Measurements from ENCODE around the gene TTLL10.

The TTLL10 gene

DNA sequence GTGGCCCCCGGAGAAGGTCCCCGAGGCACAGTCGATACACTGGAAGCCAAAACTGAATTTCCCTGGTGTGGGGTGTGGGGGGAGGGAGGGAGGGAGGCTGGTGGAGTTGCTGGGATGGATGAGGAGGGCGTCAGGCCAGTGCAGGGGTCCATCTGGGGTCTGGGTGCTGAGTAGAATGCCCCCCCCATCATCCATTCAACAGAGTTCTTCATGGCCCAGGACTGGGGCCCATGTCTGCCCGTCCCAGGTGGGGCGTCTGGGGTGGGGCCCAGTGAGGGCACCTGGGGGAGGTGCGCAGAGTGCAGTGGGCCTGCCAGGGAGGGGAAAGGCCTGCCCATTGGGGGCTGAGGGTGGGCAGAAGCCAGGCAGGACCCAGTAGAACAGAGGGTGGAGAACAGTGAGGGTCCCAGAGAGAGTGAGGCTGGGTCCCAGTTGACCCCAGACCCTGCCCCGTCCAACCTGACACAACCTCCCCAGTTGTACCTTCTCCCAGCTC is 30.8 kb downstream of the TTLL10 start:
- no peak for DNase-seq

DNA sequence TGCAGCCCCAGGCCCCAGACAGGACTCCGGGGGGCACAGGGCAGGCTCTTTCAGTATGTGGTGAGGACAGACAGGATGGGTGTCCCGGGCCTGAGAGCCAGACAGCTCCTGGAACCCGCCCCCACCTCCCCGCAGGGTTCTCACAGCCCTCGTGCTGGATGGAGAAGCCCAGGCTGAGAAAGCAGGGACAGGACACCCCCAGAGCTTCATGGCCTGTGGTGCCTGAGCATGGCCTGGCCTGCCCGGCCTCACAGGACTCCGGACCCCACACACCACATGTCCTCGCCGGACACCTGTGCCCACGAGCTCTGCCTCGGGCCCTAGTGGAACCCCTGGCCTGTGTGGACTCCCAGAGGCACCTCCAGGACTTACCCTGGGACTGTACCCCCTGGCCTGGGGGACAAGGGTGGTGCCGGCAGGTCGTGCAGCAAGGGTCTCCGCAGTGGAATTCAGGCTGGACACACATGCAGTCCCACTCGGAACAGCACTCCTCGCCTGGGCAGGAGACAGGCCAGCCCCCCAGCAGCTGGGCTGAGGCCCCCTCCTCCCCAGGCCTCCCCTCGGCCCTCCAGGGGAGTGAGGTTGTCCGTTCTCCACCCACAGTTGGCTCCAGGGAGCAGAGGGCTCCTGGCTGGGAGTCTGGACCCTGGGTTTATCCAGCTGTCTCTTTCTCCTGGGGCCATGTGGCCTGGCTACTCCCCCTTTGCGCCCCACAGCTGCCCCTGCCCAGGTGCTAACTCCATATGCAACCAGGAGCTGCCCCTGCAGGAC is 31.5 kb downstream of the TTLL10 start:
- no peak for DNase-seq

DNA sequence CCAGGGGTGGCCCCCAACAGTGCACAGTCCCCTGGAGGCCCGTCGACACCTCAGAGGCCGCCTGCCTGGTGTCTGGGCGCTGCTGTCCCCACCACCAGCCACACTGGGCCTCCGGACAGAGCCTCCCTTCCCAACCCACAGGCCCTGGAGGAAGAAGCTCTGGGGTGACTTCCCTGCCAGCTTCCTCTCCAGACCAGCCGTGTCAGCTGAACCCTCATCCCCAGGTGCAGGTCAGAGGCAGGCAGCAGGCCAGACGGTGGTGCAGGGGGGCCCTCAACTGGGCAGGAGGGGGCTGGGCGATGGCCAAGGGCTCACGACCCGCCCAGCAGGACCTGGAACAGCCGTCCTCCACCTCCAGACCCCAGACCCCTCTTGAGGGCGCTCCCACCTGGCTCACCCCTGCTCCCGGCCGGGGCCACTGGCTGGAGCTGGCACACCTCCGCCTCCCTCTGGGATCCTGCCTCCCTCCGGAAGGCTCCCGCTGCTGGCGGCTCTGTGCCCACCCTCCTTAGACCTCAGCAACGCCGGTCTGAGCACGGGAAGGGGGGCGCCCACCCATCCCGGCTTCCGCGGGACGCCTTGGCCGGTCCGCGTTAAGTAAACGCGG is 32.2 kb downstream of the TTLL10 start:
- no peak for DNase-seq

DNA sequence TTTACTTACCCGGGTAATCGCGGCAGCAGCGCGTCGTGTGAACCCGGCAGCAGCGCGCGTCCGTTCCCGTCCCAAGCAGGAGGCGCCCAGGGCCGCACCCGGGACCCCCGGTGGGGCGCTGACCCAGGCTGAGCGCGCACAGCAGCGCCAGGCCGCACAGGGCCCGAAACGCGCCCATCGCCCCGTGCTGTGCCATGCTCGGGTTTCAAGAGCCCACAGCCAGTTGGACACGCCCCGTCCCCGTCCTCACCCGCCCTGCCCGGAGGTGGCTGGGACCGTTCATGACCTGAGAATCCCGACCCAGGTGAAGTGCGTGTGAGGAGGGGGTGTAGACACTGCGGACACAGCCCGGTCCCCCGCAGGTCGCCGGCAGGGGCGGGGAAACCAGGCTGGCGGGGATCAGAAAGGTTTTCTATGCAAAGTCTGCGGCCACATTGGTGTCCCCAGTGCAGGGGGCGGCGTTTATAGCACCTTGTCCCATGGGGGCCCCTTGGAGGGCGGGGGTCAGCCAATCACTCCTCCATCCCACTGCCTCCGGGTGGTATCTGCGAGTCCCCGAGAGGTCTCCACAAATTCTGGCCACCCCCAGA is 32.8 kb downstream of the TTLL10 start, which contains the start of gene TNFRSF18:
Gene TNFRSF18, minus strand, starts transcription at position 217 of the 590 bp plus-strand sequence. Its CDS starts 21 bp downstream, at position 196.
- DNase-seq = no peak

DNA sequence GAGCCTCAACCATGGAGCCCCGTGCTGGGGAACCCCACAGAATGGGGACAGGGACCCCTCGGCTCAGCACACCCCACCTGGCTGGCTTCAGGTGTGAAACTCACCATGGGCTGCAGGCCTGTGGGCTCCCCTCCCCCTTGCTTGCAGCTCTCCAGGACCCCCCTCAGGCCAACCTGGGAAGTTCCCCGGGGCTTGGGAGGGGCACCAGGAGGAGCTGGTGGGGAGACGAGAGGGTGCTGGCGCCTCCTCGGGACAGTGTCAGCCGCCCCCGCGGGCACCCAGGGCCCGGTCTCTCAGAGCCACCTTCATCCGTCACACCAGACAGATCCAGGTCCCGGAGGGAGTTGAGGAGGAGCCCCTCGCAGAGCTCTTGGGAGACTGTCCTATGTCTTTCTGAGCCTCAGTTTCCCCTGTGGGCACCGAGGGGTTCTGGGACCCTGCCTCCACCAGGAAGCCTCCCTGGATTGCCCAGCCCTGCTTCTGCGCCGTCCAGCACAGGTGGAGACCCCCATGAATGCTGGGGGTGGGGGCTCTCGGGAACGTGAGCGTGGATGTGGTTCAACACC is 33.4 kb downstream of the TTLL10 start:
- no peak for DNase-seq

DNA sequence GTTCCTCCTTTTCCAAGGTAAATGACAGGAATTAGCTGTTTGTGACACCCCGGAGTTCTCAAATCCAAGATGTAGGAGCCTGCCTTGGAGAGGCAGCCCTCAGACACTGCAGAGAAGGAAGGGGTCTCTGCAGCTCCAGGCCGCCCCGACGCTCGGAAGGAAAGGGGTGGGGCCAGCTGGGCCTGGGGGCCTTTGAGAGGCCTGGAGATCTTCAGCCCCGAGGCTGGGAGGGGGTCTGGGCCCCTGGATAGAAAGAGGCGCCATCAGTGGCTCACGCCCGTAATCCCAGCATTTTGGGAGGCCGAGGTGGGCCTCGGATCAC is 33.9 kb downstream of the TTLL10 start:
- no peak for DNase-seq

DNA sequence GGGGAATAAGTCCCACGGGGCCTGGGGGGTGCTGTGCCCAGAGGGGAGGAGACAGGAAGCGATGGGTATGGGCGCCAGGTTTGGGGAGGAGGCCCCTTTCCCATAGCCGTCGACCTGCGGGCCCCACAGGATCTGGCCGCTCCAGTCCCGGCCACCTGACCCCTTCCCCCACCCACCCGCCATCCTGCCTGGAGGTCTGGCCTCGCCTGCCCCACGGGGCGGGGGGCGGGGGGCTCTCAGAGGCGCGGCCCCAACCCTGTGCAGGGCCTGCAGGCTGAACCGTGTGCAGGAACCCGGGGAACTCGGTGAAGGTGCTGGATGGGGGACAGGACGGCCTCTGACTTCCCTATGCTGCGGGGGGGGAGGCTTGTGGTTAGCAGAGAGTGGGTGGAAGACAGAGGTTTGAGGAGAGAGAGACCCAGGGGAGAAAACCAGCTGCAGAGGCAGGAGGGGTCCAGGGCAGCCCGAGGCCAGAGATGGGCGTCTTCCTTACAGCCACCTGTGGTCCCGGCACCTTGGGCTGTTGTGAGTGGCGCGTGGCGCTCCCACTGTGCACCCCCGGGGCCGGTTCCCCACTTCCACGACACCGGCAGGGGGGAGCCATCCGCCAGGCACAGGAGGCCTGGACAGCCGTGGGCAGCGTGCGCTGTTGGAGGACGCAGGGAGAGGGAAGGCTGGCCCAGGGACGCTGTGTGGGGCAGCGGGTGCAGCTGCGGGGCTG is 35.2 kb downstream of the TTLL10 start:
- DNase-seq = no peak

DNA sequence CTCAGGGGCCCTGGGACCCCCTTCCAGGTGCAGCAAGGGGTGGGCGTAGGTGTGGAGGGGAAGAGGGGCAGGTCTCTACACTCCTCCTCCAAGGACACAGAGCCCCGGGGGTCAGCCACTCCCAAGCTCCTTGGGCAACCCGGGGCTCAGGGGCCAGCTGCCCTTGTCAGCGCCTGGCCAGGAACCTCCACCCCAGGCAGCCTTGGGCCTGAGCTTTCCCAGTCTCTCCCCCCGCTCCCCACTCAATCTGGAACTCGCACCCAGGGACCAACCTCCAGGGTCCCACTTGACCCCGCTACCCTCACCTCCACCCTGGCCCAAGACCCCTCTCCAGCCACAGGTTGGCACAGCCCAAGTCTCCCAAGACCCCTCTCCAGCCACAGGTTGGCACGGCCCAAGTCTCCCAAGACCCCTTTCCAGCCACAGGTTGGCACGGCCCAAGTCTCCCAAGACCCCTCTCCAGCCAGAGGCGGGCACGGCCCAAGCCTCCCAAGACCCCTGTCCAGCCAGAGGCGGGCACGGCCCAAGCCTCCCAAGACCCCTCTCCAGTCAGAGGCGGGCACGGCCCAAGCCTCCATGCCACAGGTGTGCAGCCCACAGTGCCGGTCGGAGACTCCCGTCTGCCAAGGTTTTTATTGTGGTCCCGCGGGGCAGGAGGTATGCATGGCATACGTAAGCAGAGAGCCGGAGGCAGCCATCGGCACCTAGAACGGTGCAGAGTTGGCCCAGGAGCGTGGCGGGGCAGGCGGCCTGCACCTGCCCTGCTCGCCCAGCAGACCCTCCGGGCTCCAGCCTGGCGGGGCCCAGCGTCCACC is 37.3 kb downstream of the TTLL10 start:
- DNase-seq = no peak

DNA sequence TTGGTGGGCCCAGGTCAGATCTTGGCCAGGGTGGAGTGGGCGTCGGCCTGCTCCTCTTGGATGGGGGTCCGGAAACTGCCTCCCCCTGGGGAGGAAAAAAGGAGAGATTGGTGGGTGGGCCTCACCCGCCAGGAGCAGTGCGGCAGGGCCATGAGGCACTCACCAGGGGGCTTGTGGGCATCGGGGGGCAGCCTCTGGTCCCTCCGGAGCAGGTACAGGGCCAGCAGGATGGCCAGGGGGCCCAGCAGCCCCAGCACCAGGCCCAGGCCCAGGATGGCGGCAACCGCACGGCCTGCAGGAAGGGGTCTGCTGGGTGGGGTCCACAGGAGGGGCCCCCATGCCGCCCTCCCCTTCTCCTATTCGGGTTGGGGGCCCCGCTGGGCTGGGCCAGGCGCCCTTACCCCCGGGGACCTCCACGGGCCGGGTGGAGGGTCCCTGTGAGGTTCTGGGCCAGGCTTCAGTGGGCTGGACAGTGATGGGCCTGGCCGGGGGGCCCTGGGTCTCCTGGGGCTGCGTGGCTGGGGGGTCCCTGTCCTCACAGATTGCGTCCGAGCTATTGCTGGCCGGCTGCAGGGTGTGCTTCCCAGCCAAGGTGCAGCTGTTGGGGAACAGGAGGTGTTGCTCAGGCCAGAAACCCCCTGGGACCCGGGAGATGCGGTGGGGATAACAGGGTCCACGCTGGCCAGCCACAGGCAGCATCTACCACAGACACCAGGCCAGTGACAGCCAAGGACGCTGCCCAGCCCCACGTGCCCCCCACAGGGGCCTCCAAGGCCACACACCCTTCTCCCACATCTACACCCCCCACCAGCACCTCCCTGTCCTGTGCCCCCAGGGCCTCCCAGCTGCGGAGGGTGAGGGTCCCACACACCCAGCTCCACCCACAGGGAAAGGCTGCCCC is 38.1 kb downstream of the TTLL10 start:
- DNase-seq = no peak

DNA sequence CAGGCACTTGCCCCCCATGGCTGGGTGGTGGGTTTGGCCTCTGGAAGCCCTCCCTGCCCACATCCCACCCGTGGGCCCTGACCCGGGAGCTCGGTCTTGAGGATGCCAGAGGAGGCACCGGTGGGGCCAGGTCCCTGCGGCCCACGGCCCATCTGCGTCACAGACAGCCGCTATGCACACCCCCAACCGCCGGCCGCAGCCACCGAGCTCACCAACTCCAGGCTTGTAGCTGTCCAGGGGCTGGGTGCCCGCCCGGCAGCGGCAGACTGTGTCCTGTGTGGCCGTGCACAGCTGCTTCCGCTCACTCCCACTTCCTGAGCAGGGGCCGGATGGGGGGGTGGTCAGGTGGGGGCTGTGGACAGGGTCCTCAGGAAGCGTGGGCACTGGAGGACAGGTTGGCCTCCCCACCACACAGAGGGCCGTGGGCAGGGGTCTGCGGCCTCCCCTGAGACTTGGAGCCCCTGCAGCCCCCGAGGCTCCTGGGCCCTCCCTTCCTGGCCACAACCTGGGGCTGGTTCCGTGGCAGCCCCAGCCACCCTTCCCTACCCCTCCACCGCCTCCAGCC is 39.2 kb downstream of the TTLL10 start:
- DNase-seq = no peak

DNA sequence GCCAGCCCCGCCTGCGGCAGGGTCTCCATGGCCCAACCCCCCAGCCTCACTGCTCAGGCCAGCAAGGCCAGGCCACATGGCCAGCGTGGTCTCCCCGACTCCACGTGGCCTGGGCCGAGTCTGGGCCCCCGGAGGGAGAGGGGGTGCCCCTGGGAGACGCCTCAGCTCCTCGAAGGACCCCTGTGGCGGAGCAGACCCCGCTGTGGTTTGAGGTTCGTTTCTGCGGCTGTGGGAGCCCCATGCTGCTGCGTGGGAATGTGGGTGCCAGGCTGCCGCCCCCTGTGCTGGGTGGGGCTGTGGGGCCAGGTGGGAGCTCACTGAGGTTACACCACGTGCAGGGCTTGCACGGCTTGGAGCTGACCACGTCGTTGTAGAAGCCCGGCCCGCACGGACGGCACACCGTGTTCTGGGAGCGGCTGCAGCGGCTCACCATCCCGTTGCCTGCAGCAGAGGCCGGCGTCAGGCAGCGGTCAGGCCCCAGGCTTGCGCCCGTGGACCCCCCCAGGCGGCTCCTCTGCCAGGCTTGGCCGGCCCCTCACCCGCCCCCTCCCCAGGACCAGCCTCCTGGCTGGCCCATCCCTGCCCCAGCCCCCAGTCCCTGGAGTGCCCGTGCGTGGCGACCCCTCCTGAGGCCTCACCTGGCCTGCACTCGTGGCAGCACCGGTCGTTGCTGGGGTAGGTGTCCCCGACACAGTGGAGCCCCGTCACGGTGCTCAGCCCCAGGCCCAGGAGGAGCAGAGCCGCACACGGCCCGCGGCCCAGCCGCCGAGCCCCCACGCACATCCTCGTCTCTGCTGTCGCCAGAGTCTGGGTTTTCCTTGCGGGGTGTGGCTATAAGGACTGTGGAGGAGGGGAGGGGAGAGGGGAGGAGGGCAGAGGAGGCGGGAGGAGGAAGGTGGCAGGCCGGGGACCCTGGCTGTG is 39.9 kb downstream of the TTLL10 start, which contains the start of gene TNFRSF4:
Gene TNFRSF4, minus strand, starts transcription at position 809 of the 921 bp plus-strand sequence. Its CDS starts 26 bp downstream, at position 783.
- no peak for DNase-seq

DNA sequence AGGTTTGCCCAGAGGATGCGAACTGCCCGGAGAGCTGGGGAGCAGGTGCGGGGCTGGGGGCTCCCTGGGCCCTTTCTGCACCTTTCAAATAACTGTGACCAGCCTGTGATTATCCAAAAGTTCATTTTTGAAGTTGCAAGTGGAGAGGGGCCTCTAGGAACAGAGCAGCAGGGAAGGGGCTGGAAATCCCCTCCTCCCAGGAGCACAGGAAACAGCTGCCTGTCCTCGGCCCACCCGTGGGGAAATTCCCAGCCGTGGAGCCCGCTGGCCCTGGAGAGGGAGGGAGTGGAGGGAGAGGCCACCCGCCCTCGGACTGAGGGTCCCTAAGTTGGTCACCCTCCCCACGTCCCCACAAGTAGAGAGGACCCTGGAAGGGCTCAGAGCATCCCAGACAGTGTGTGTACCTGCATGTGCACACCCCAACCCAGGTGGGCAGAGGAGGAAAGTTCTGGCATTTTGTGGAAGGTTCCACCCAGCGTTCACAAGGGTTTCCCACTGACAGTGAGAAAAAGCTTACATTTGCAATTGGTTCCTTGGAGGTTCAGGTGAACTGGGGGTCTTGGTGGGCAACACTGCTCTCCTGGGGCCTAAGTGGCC is 41.5 kb downstream of the TTLL10 start:
- DNase-seq = no peak

DNA sequence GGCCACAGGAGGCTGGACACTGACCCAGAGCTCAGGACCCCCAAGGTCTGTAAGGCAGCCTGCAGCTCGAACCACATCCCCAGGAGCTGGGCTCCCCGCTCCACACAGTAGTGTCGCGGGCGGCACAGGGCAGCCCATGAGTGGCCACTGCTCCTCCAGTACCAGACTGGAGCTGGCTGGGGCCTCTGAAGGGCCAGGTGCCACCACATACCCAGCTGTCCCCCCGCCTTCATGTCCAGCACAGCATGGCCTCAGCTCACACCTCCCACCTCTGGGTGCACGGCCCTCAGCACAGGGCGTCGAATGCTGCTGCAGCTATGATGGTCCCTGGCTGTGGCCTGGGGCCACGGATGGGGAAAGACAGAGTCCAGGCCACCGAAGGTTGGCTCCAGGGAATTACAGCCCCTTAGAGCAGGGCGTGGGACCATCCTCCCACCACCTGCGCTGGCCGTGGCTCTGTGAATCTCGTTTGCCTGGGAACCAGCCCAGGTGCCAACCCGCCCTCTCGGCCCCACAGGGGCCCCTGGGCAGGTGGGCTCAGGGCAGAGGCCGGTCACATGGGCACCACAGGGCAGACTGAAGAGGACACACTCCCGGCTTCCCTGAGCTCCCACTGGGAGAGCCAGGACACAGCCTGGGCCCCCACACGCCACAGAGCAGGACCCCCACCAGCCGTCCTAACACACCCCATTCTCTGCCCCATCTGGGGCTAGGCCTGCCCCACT is 42.4 kb downstream of the TTLL10 start:
- no peak for DNase-seq

DNA sequence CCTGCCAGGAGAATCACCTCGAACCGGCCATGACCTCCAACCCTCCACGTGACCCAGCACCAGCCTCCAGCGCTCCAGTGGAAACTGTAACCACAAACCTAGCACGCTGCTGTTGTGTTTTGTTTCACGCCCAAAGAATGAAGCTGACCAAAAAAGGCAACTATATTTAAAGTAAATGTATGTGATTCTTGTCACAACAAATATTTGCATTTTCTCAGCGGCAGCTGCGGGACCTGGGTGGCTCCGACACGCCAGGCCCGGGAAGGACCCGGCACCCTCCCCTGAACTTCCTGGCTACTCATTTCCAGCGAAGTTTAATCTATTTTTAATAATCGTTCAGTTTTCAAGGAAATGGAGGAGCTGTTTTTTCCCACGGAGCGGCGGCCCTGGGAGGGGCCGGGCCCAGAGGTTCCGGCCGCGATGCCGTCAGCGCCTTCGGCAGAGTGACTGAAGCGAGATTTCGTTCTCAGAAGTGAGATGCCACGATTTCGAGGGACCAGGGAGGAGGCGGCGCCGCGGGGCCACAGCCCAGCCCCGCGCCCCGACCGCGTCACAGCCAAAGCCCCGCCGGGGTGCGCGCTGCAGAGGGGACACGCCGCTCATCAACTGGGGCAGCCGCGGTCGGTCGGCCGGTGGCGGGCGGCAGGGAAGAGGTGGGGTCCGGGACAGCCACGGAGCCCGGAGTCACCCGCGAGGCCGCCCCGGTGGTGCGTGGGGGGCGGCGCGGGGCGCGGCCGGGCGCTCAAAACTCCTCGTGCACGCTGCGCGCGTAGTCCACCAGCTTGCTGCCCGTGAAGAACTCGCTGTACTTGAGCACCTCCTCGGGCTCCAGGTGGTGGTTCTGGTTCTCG is 43.3 kb downstream of the TTLL10 start:
- DNase-seq = no peak

DNA sequence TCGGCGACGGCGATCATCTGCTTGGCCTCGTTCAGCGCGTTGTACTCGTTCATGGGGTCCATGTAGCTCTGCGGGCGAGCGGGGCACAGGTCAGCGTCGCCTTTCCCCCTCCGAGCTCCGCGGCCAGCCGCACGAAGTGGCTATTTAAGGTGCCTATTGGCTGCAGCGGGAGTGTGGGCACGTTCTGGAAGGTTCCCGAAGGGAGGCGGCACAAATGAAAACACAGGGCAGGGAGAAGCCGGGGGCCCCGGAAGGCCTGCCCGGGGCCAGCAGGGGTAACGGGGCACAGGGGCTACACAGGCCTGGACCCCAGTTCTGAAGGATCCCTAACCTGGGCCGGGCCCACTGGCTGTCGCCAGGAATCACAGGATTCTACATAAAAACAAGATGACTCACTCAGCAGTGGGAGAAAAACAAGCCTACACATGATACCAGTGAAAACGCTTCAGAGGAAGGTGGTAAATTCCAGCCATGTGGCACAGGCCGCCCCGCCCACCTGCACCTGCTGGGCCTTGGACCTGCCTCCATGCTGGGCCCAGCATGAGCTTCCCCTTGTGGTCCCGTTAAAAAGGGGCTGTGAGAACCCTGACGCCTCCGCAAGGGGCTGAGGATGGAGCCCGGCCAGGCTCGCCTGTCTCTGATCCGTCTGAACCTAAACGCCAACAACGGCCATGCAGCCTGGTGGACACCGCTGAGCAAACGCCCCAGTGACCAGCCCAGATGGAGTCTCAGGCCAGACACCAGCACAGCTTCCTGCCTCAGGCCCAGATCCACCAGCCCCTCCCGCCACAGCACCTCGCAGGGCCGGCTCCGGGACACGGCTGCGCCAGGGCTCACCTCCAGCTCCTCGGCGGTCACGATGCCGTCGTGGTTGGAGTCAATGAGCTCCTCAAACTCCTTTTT is 44.2 kb downstream of the TTLL10 start:
- DNase-seq = no peak
